K562 treated with DMSO at 1 percent for 48 hours (cell line): ENCODE results near the gene WDR93. TPM values are rescaled to one million over a fixed set of nuclear protein-coding genes. Genes with fewer than 3 reads are reported as not detected.

Experiments
- total RNA-seq: library from RNA; unstranded; fragments of 300-600 nt; gene quantifications from 2 replicates; pipeline ENCODE4 v1.2.3, GENCODE V29; 2022; ENCODE audit warnings: low replicate concordance; ENCODE audit errors: extremely low read depth

The WDR93 gene
- total RNA-seq = not detected in 2 replicates

DNA sequence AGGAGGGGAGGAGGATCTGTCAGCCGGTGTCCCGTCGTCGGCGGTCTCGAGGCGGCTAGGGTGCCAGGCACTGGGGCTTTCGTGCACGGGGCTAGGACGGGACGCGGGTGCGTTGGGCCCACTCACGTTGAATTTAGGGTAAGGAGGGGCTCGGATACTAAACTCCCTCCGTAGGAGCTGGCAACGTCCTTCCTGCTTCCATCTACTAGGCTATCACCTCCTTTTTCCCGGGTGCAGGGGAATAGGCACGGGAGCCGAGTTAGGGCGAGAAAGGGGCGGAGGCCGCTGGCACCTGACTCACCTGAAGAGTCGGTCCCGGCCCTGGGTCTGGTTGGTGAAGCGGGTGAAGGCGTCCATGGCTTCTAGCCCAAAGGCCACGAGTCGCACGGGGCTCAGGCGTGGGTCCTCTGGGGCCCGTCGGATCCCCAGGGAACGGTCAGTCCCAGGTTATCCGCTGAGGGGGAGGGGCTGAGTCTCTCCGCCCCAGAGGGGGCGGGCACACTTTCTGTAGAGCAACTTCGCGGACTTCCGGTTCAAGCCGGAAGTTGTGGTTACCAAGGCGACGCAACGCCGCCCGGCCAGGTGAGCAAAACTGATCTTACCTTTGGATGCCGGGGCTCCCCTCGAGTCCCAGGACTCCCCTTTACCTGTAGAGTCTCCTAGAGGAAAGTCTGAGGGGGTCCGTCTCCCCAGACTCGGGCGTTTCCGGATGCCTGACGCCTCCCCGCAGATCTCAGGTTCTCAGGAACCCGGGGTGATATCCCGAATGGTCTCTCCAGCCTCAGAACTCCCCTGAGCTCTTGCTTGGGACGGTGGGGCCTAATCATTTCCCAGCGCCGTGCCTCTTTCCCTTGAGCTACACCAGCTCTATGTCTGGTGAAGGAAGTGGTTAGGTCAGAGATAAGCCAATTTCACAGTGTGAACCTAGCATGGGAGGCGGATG, at the start of gene WDR93, which contains the start of gene PEX11A:
WDR93 (plus strand) TSS at position 536 of the 943 bp plus-strand sequence. CDS start 10,936 bp downstream, outside the sequence.
PEX11A (minus strand) TSS at position 479 of the 943 bp plus-strand sequence; CDS start at position 357, 122 bp downstream.

GRCh38 chr15:89654847-89655805, 35.5 kb upstream of the WDR93 start, which contains the start of gene KIF7:
KIF7 (minus strand) TSS chr15:89655467; CDS start chr15:89652930, 2,537 bp downstream.

GRCh38 chr15:89679212-89679611, 11.4 kb upstream of the WDR93 start, which contains the start of gene PLIN1:
PLIN1 (minus strand) TSS chr15:89679367; CDS start chr15:89677489, 1,878 bp downstream.

DNA sequence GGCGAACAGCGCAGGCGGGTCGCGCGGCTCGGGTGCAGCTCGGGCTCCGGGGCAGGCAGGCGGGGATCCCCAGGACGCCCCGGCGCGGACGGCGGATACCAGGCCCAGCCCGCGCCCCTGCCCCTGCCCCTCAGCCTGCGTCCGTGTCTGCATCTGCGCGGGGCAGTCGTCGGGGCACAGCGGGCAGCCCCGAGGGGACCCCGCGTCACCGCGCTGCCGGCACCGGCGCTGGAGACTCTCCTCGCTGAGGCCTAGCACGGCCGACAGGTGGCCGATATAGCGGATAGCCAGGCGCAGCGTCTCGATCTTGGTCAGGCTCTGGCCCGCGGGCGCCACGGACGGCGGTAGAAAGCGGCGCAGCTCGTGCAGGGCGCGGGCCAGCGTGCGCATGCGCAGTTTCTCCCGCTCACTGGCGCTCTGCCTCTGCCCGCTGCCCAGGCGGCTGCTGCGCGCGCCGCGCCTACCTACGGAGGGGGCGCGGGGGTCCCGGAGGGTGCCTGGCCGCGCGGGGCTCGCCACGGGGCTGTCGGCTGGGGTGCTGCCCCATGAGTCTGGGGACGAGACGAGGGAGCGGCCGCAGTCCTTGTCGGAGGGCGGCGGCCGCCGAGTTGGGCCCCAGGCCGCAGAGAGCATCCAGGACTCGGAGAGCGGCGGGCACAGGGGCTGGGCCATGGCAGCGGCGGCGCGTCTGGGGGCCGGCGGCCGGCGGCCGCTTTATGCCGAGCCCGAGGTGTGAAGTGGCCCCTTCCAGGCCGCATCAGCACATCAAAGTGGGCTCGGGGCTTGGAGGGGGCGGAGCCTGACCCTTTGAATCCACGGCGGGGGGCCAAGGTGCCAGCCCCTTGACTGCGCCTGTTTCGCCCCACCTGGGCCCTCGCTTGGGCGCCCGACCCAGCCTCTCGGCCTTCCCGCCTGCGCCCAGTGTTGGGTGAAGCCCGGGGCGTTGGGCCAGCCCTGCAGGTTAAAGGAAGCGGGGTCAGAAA, 60.2 kb downstream of the WDR93 start, which contains the start of gene MESP1:
MESP1 (minus strand) TSS at position 690 of the 983 bp plus-strand sequence; CDS start at position 672, 18 bp downstream.

GRCh38 chr15:89776274-89777072, 85.9 kb downstream of the WDR93 start, which contains the start of gene MESP2:
MESP2 (plus strand) TSS chr15:89776332; CDS start chr15:89776358, 26 bp downstream.

Other genes with a start within 250 kb of the WDR93 start
- gene RHCG, start 194.2 kb upstream of the WDR93 start, total RNA-seq = not detected in 2 replicates
- gene TICRR, start 115.3 kb upstream of the WDR93 start, total RNA-seq = not detected in 2 replicates
- not detected in 2 replicates for gene KIF7, start 35.3 kb upstream of the WDR93 start, total RNA-seq
- not detected in 2 replicates for gene PLIN1, start 11.4 kb upstream of the WDR93 start, total RNA-seq
- gene PEX11A, start 57 bp upstream of the WDR93 start, total RNA-seq = not detected in 2 replicates
- not detected in 2 replicates for gene MESP1, start 60.4 kb downstream of the WDR93 start, total RNA-seq
- not detected in 2 replicates for gene MESP2, start 85.5 kb downstream of the WDR93 start, total RNA-seq
- gene ANPEP, start 124.0 kb downstream of the WDR93 start, total RNA-seq = not detected in 2 replicates
- not detected in 2 replicates for gene AP3S2, start 203.2 kb downstream of the WDR93 start, total RNA-seq
- gene ARPIN, start 222.1 kb downstream of the WDR93 start, total RNA-seq = not detected in 2 replicates